Measurements from ENCODE around the gene SUMF2.
"Not testable (repeated sequence)": the region's sequence is repeated elsewhere in the genome, so short reads cannot be mapped to it uniquely, and the experiment has no call there.

The SUMF2 gene

DNA sequence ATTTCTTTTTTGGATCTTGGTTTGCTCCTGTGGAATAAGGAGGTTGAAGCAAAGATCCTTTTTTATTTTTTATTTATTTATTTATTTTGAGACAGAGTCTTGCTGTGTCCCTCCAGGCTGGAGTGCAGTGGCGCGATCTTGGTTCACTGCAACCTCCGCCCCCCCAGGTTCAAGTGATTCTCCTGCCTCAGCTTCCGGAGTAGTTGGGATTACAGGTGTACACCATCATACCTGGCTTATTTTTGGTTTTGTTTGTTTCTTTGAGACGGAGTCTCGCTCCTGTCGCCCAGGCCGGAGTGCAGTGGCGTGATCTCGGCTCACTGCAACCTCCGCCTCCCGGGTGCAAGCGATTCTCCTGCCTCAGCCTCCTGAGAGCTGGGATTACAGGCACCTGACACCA lies 2.3 kb downstream of the SUMF2 start:
- DNase-seq: not testable (repeated sequence)

- peak; percentile 69 for DNase-seq
Observed at GRCh38 chr7:56074371-56074791, 10.3 kb downstream of the SUMF2 start.

GRCh38 chr7:56077681-56078080 lies 13.6 kb downstream of the SUMF2 start:
- no peak for DNase-seq

DNA sequence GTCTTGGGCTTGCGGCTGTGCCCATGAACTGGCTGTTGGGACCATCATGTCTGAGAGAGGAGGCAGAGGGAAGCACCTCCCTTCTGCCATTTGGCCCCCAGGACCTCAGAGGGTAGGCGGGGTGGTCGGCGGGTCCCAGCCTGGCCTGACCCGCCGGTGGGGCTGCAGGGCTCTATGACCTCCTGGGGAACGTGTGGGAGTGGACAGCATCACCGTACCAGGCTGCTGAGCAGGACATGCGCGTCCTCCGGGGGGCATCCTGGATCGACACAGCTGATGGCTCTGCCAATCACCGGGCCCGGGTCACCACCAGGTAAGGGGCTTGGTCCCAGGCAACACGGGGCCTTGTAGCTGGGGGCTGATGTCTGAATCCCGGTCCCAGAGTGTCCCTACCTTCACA lies 14.1 kb downstream of the SUMF2 start:
- DNase-seq: no peak

GRCh38 chr7:56079450-56080185 lies 15.5 kb downstream of the SUMF2 start:
- no peak for DNase-seq

DNA sequence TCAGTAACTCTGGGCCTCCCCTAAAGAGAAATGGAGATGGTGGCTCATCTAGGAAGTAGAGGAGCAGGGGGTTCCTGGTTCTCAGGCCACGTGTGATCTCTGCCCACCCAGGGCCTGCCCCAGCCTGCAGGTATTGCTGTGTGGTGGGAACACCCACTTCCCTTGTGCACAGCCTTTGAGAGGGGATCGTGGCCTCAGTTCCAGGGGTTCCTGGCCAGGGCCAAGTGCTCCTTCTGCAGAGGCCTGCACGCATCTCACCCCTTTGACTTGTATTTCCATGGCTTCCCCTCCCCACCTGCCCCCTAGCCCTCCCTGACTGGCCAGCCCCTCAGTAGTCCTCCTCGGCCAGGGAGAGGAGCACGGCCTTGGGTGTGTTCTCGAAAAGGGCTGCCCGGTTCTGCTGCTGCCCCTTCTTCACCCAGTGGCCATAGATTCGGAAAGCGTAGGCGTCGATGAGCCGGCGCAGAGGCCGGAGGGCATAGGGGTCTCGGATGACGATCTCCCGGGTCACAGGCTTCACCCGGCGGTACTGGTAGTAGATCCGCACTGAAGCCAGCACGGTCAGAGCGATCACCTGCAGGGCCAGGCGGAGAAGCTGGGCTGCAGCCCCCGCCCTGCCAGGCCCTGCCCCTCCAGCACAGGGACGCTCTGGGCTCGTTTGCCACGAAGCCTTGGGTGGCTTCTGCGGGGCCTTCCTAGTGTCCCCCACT lies 16.8 kb downstream of the SUMF2 start:
- DNase-seq: not testable (repeated sequence)

DNA sequence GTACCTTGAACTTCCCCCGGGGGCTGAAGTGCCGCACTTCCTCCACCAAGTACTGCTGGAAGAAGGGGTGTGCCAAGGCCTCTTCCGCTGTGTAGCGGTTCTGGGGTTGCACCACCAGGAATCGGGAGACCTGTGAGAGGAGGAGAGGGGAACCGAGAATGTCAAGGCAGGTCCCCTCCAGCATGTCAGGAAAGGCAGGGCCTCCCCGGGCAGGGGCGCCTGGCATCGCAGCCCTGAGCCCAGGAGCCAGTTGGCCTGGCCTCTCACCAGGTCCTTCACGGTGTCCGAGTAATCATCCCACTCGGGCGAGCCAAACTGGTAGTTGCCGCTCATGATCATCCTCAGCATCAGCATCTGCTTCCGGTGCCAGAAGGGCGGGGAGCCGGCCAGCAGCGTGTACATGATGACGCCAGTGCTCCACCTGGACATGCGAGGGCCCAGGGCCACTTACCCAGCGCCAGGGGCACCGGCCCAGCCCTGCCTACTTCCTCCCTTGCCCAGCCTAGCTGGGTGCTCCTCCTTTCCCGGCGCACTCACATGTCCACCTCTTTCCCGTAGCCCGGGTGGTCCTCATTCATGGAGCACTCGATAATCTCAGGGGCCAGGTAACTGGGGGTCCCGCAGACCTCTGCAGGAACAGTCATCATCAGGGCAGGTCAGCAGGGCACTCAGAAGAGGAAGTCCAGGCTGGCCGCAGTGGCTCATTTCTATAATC lies 17.7 kb downstream of the SUMF2 start:
- no peak for DNase-seq

DNA sequence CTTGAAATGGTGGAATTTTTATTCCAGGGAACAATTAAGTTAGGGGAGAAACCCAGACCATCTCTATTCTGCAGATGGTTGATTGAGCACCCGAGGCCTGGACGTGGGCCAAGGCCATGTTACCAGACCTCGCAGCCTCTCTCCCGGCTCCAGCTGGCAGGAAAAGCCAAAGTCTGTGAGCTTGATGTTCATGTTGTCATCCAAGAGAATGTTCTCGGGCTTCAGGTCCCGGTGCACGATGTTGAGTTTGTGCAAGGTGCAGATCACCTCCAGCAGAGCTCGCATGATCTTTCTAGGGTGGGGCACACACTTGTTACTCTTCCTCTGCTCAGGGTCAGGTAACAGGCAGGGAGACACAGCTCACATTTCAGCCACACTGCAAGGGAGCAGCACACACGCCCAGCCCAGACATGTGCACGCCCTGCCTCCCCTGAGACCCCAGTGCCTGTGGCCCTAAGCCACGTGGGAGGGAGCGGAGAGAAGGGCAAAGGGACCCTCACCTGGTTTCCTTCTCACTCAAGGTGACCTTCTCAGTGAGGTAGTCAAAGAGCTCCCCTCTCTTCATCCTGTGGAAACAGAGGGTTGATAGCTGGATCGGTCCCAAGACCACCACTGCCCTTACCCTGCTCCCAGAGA lies 19.2 kb downstream of the SUMF2 start:
- no peak for DNase-seq

GRCh38 chr7:56086761-56087160 lies 22.7 kb downstream of the SUMF2 start:
- no peak for DNase-seq

DNA sequence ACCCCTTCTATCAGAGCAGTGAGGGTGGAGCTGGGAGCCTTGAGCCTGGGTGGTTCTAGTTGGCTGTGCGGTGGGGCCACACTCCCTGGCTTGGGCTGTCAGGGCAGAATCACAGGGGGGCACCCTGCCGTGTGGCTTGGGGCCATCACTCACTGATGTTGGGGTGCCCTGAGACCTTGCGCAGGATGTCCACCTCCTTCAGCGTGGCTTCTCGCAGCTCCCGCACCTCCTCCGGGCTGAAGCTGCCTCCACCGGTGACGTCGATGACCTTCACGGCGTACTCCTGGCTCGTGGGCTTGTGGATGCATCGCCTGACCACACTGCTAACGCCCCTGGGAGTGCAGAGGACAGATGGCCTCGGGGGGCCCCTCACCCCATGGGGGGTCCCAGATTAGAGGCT lies 23.4 kb downstream of the SUMF2 start:
- no peak for DNase-seq

GRCh38 chr7:56091591-56091990 lies 27.5 kb downstream of the SUMF2 start:
- DNase-seq: no peak

GRCh38 chr7:56092388-56092787 lies 28.3 kb downstream of the SUMF2 start:
- DNase-seq: not testable (repeated sequence)

GRCh38 chr7:56092789-56093531 lies 28.9 kb downstream of the SUMF2 start, which contains the start of gene PHKG1:
PHKG1 (minus strand) TSS chr7:56092952; CDS start chr7:56088941, 4,011 bp downstream.
- DNase-seq: no peak

GRCh38 chr7:56097700-56098099 lies 33.6 kb downstream of the SUMF2 start:
- DNase-seq: no peak

- not testable (repeated sequence) for DNase-seq
Observed at GRCh38 chr7:56098187-56099008, 34.3 kb downstream of the SUMF2 start.

DNA sequence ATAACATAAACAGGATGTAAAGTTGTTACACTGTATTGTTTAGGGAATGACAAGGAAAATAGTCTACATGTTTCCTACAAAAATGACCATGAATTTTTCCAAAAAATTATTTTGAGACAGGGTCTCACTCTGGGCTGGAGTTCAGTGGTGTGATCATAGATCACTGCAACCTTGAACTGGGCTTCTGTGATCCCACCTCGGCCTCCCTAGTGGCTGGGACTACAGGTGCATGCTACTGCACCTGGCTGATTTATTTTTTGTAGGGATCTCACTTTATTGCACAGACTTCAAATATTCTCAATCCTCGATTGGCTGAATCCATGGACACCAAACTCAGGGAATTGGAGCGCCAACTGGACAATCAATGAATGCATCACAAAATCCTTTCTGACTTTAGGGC lies 35.6 kb downstream of the SUMF2 start:
- no peak for DNase-seq

GRCh38 chr7:56104138-56104537 lies 40.1 kb downstream of the SUMF2 start:
- DNase-seq: not testable (repeated sequence)

DNA sequence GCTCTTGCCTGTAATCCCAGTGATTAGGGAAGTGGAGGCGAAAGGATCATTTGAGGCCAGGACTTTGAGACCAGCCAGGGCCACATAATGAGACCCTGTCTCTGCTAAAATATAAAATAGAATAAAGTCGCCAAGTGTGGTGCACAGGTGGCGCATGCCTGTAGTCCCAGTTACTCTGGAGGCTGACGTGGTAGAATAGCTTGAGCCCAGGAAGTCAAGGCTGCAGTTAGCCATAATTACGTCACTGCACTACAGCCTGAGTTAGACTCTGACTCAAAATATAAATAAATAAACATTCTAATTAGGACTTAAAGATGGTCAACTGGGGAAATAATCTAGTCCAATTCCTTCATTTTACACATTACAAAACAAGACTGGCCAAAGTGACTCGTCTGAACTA lies 41.4 kb downstream of the SUMF2 start:
- DNase-seq: no peak

- peak; percentile 85 for DNase-seq
Observed at GRCh38 chr7:56106108-56107073, 42.3 kb downstream of the SUMF2 start, which contains the start of gene CHCHD2. CHCHD2 (minus strand) TSS chr7:56106476; CDS start chr7:56106413, 63 bp downstream.

DNA sequence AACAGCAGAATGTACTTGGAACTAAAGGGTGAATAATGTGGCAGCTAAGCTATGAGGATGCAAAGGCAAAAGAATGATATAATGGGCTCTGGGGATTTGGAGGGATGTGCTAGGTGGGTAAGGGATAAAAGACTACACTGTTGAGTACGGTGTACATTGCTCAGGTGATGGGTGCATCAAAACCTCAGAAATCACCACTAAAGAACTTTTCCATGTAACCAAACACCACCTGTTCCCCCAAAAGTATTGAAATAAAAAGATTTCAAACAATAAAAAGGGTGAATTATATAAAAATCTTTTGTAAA lies 43.8 kb downstream of the SUMF2 start:
- no peak for DNase-seq
